Right kidney (tissue), 1 donor: ENCODE measurements around the gene SECTM1.
"Not testable (repeated sequence)": the region's sequence is repeated elsewhere in the genome, so short reads cannot be mapped to it uniquely, and the experiment has no call there.

Source experiments
- DNase-seq: peaks from one replicate; pipeline ENCODE4 v3.0.0-alpha.2; 2016

Gene SECTM1

DNA sequence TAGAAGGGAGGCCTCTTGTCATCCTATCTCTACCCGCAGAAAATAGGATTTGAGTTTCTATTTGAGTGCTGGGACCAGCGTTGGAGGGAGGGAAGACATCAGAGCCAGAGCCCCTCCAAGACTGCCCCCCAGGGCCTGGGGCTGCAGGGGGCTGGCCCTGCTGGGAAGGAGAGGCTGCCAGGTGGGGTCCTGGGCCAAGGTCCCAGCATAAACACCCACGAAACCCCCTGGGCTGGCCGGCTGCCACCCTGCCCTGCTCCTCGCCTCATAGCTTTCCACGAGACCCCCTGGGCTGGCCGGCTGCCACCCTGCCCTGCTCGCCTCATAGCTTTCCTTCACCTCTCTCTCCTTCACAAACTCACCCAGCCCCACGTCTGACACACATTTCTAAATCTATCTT lies 14.9 kb upstream of the SECTM1 start:
- DNase-seq: no peak

DNA sequence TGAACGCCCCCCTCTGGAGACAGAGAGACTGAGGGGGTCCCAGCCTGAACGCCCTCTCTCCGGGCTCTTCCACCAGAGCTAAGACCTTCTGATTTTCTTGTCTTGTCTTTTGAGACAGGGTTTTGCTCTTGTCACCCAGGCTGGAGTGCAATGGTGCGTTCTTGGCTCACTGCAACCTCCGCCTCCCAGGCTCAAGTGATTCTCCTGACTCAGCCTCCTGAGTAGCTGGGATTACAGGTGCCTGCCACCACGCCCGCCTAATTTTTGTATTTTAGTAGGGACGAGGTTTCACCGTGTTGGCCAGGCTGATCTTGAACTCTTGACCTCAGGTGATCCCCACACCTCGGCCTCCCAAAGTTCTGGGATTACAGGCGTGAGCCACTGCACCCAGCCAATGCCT lies 14.4 kb upstream of the SECTM1 start:
- DNase-seq: not testable (repeated sequence)

DNA sequence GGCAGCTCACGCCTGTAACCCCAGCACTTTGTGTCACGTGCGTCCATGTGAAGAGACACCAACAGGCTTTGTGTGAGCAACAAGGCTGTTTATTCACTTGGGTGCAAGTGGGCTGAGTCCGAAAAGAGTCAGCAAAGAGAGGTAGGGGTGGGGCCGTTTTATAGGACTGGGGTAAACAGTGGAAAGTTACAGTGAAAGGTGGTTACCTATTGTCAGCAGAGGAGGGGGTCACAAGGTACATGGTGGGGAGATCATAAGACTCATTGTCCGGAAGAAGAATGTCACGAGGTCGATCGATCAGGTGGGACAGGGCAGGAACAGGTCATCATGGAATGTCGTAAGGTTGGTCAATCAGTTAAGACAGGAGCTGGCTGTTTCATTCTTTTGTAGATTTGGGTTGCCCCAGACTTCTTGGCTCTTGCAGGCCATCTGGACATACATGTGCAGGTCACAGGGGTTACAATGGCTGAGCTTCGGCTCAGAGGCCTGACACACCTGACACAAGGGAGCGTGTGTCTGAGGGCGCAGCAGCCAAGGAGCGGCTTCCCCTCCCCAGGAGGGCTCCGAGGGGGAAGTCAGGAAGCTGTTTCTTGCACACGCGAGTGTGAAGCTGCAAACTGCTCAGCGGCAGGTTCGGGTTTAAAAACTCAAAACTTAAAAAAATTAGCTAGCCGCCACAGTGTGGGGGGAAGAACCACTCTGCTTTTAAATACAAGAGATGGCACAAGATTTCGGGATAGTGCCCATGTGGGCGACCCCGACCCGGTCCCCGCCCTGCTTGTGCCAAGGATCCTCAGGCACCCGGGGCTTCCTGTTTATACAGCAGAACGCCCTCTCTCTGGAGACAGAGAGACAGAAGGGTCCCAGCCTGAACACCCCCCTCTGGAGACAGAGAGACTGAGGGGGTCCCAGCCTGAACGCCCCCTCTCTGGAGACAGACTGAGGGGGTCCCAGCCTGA lies 13.1 kb upstream of the SECTM1 start:
- no peak for DNase-seq

DNA sequence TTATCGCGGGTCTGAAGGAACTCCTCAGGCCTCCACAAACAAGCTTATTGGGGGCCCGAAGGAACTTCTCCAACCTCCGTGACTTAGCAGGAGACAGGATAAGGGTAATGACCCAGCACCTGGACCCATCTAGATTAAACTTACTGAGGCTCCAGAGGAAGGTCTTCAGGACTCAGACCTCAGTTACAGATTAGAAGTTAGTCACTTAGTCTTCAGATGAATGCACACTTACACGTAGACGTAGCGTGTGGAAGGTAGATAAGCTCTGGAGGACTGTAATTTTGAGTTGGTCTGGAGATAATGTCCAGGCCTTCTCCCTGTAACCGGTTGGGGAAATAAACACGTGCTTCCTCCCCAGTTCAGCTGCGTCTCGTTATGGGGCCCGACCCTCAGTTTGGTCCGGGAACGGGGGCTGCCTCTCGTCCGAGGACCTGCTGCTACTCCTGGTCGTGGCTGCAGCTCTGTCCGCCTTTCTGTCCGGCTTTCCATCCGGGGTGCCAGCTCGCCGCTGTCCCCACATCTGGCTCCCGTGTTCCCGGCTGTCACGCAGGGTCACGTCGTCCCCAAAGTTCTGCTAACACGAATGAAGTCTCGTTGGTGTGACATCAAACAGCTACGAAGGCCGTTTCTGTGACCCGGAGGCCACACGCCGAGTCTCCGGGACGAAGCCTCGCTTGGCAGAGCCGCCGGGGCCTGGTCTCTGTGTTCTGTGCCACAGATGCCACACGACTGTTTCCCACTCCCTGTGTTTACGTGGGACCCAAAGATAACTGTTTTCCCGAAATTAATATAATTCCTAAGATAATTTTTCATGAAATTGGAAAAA lies 11.8 kb upstream of the SECTM1 start:
- no peak for DNase-seq

DNA sequence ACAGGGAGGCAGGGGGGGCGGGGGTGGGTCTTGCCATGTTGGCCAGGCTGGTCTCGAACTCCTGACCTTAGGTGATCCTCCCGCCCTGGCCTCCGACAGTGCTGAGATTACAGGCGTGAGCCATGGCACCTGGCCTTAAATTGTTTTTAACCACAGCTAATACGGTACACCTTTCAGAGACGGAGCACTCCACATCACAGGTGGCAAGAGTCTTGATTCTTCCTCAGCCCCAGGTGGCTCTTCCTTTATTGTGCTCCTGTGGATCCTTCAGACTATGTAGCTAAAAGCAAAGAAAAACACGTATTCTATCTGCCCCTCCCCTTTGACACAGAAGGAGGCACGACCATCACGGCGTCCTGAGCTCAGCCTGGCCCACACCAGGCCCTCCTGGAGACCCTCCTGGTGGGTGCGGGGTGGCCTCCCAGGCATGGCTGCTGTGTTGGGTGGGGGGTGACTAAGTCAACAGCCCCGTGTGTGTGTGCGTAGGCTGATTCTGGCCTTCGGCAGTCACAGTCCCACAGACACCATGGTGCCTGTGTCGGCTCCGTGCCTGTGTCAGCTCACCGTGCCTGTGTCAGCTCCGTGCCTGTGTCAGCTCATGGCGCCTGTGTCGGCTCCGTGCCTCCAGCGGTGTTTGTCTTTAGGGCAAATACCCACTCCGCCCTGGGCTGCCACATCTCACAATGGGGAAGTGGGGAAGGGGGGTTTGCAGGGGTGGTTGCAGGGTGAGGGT lies 10.8 kb upstream of the SECTM1 start:
- DNase-seq: no peak

DNA sequence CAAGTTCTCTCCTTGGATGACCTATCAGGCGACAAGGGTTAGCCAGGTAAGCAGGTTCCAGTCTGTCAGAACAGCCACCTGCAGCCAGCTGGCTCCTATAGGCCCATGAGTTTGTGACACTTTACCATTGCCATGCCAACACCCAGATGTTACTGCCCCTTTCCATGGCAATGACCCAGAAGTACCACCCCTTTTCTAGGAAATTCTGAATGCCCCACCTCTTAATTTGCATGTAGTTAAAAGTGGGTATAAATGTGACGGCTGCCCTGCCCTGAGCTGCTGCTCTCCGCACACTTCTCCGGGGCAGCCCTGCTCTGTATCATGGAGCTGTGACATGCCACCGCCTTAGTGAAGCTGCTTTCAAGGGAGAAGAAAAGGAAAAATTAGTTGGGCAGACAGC lies 10.0 kb upstream of the SECTM1 start:
- DNase-seq: no peak

DNA sequence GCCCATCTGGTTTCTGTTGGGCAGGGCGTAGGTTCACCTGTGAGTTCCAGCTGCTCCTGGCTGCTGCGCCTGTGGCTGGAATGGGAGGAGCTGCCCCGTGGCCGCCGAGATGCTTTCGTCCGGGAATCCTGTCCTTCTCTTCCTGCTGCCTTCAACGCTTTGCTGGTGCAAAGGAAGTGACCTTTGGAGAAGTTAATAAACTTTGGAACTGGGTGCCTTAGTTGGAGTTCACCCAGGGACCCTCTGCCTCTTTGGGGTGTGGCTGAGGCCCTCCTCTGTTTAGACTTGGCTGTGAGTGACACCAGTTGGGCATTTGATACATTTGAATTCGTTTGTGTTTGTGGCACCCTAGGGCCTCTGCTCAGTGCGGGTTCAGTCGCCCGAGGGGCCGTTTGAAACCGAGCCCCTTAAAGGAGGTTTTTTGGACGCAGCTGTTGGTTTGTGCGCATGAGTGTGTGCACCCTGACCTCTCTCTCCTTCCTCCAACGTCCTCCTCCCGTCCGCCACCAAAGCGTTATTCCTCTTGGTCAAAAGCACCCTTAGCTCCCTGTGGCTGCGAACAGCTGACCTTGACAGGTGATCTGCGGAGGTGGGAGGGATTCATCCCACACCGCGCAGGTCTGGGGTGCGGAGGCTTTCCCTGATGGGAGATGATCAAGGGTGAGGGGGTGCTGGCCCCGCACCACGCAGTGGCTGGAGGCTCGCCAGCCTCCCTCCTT lies 9.0 kb upstream of the SECTM1 start:
- DNase-seq: no peak

DNA sequence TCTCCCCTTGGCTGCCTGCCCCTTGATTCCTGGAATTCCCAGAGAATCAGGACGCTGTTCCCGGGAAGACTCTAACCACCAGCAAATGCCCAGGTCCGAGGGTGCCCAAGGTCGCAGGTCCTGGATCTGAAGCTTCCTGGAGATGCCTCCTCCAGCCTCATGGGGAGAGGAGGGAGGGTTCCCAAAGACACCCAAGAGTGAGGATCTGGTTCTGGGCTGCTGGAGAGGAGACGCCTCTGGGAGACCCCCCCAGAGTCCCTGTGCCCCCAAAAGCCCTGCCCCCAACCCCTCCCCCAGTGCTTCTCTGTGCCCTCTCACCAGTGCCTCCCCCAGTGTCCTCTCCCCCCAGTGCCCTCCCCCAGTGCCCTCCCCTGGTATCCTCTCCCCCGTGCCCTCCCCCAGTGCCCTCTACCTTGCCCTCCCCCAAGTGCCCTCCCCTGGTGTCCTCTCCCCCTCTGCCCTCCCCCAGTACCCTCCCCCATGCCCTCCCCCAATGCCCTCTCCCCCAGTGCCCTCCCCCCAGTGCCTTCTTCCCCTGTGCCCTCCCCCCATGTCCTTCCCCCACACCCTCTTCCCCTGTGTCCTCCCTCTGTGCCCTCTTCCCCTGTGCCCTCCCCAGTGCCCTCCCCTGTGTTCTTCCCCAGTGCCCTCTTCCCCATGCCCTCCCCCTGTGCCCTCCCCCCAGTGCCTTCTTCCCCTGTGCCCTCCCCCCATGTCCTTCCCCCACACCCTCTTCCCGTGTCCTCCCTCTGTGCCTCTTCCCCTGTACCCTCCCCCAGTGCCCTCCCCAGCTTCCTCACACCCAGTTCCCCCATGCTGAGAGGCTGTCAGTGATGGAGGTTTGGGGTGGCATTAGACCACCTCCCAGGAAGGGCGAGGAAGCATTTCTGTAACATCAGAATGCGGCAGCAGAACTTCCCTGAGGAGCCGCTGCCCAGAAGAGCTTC lies 6.3 kb upstream of the SECTM1 start:
- DNase-seq: no peak

DNA sequence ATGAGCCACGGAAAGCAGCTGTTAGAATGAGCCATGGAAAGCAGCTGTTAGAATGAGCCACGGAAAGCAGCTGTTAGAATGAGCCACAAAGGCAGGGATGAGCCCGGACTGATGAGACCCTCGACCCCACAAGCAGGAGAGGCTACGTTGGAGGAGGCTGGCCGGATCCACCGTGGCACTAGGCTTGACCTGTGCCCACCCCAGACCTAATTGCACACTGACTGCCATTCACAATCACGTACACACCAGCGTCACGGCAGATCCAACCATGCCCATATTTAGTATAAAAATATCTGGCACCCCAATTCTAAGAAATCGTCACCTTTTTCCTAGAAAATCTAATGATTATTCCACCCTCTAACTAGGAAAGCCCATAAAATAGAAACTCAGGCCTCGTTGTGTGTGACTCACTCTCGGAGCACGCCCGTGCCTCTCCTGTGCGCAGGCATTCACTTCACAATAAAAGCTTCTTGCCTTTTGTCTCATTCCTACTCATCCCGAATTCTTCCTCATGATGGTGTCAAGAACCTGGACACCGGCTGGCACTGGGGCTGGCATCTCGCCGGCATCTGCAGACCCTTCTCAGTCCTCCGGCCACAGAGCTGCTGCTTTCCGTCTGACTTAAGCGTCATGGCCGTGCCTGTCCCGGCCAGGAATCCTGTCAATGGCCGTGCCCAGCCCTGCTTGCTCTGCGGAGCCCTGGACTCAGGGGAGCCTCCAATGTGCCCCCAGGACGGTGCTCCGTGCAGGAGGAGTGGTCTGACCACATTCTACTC lies 5.5 kb upstream of the SECTM1 start:
- DNase-seq: no peak

DNA sequence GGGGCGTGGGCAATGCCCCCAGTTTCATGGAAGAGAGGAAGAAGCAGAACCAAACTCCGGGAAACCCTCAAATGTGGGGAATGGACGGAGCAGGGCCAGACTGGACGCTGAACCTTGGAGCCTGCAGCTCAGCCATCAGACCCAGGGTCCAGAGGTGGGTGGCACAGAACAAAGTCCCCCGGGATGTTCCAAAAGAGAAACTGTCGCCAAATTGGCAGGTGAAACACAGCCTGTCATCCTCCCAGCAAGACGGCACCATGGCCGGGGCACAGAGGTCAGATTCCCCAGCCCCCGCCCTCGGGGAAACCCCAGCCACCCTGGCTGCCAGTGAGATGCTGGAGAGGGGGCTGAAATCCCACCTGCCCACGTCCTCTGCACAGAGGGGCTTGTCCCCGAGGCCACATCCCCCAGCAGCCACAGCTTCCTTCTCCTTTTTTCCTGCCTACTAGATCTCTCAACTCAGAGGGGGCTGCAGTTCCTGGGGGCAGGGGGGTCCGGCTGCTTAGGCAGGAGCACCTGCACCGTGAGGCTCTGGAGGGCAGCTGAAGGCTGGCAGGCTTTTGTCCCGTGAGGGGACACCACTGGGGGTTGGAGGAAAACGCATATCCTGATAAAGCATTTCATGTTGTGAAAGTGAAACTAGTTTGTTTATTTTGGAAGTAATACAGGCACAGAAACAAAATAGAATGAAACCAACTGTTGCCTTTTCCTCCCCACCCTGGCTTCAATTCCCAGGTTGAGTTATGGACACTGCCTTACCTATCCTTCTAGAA lies 1.2 kb upstream of the SECTM1 start:
- no peak for DNase-seq

DNA sequence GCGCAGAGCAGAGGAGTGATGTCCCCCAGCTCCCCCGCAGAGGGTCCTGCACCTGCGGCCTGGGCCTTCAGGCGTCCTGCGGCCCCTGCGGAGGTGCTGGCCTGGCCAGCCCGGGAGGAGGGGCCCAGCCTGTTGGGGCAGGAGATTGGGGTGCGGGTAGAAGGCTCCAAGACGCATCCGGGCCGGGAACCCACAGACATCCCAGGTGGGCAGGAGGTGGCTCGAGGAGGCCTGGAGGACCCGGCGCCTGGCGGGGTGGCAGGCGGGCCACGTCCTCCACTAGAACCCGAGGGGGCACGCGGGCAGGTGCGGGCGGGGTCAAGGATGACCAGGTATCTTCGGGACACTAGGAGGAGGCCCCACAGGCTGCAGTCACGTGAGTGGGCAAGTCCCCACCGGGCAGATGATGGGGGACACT lies 647 bp upstream of the SECTM1 start:
- DNase-seq: no peak

DNA sequence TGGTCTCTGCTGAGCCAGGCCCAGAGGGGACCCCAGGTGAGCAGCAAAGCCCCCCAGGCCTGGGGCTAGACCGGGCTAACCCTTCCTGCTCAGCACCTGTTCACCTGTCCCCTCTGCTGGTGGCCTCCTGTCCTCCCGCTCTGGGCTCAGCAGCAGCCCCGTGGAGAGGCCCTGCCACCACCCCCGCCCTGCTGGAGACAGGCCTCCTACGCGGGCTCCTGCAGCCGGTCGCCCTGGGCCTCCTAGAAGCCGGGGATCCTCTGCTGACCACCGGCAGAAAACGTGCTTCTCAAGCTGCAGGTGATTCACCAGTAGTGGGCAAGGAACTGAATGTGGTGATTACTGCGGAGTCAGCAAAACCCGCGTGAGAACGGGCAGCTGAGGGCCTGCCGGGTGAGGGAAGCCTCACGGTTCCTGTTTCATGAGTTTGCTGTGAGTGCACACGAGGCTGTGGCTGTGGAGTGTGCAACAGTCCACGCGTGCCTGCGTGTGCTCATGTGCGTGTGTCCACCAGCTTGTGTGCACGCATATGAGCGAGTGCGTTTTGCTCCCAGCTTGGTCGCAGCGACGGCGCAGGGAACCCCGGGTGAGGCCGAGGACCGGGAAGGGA lies 792 bp downstream of the SECTM1 start:
- DNase-seq: no peak

DNA sequence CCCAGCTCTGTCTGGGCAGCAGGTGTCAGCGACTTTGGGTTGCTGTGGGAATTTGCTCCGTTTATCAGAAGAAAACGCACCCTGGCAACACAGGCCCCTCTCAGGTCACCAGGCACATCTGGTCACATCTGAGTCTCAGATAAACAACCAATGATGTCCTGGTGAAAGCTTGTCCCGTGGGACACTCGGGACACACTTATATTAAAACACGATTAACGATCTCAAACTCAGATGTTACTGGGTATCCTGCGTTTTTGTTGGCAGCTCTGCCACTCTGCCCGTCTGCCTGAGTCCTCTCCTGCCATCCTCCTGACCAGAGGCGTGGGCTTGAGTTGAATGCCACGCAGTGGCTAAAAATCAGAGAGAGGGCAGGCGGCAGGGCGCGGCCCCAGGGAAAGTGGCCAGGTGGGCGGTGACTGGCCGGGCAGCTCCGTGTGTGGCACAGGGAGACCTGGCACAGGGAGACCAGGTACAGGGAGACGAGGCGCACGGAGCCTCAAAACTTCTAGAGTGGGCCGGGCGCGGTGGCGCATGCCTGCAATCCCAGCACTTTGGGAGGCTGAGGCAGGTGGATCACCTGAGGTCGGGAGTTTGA lies 2.1 kb downstream of the SECTM1 start:
- no peak for DNase-seq

DNA sequence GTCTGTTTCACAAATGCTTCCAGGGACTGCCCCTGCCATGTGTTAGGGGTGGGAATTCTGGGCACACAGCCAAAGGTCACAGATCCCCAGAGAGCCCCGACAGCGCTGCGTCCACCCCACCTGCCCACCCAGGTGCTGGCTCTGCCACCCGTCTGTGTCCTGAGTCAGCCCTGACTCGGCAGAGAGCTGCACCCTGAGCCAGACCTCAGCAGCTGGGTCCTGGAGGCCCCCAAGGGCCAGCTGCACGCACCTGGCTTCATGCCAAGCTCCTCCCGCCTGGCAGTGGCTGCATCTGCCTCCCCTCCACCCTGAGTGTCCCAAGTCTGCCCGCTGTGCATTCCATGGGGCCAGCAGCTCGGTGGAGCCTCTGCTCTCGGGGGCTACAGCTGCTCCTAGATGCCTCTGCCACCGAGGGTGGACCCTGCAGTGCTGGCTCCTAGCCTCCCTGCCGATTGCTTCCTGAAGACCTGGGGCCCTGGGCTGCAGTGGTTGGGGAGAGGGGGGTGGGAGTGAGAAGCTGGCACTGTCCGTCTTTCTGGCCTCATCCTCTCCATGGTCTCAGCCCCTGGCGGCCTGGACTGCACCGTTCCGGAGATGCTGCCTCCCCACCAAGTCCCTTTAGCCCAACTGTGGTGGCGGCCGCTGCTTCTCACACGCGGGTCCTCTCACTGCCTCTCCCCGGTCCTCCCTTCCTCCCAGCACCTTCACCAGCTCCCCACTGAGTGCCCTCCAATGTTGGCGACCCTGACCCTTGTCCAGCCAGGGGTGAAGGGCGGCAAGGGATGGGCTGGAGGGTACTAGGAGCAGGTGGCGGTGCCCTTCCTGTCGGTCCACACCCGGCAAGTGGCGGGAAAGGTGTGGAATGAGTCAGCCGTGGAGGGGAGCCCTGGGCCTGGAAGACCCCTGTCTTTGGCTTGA lies 3.0 kb downstream of the SECTM1 start:
- no peak for DNase-seq

DNA sequence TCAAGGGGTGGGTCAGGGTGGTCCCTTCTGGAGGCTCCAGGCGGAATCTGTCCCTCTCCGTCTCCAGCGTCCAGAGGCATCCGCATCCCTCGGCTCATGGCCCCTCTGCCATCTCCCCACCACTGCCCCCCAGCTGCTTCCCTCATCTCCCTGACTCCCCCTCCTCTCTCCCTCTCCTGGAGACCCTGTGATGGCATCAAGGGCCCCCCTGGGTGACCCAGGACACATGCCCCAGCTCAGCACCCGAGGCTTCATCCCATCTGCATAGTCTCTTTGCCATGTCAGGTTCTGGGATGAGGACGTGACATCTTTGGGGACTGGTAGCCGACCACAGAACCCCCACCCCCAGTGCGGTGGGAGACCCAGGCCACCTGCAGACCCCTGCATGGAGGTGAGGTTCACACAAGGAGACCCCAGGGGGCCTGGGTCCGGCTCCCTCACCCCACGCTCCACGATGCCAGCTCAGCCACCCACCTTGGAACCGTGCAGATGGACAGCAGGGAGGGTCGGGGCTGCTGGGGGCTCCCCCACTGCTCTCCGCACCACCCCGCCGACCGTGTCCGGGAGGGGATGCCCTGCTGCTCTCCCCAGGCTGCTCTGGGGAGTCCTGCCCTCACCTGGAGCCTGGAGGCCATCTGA lies 3.8 kb downstream of the SECTM1 start:
- no peak for DNase-seq

DNA sequence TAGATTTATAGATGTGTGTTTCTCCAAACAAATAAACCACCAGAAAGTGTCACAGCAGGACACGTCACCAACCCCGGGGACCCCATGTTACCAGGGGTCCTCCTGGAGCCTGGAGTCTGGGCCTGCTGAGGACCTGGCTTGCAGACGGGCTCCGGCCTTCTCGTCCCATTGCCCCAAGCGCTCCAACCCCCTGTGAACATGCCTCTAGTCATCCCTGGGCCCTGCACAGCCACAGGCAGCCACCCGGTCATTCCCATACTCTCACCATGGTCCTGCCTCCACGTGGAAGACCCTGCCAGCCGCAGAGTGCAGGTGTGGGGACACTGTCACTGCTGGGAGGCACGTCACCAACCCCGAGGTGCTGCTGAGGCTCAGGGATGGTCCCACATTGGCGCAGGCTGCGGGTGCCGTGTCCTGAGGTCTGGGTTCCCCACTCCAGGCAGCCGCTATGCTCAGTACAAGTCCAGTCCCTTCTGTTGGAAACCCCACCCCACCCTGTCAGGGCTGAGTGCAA lies 4.5 kb downstream of the SECTM1 start:
- no peak for DNase-seq
